Globus pallidus (tissue), 1 donor: ENCODE results near the gene CIBAR2.
A peak's percentile ranks its signal among the peaks of the same experiment; 100 is the strongest.
"Not testable (repeated sequence)": the region's sequence is repeated elsewhere in the genome, so short reads cannot be mapped to it uniquely, and the experiment has no call there.

ENCODE experiments used
- DNase-seq: peaks from one replicate; pipeline ENCODE4 v3.0.0-alpha.2; 2015; ENCODE audit warnings: low spot score

CIBAR2 gene

DNA sequence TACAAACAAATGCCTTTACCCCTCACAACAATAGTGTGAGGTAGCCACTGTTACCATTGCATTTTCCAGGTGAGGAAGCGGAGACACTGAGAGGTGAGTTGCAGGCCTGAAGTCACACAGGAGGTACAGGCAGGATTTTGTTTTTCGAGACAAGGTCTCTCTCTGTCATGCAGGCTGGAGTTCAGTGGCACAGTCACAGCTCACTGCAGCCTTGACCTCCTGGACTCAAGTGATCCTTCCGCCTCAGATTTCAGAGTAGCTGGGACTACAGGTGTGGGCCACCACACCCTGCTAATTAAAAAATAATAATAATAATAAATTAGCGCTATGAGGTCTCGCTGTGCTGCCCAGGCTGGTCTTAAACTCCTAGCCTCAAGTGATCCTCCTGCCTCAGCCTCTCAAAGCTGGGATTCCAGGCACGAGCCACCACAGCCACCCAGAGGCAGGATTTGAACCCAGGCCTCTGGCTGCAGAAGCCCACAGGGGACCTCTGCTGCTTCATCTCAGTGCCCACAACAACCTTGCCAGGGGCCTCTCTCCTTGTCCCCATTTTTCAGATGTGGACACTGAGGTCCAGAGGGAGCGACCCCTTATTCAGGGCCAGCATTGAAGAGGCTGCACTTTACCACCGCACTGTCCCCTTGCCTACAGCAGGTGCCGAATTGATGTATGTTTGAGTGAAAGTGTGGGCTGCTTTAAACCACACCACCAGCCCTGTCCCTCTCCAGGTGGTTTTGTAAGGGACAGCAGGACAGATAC is 16.0 kb upstream of the CIBAR2 start:
- DNase-seq = no peak

DNA sequence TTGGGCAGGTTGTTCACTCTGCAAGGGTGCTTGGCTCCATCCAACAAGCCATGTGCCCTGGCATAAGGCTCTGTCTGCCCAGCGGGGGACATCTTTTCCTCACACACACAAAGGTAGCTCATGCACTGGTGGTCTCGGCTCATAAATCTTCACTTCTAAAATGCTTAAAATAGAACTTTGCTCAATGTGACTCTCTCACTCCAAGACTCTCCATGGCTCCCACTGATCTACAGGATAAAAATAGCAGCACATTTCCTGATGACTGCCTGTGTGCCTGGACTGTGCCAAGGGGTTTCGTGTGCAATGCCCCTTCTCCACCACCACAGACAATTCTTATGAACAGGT is 15.1 kb upstream of the CIBAR2 start:
- DNase-seq = no peak

DNA sequence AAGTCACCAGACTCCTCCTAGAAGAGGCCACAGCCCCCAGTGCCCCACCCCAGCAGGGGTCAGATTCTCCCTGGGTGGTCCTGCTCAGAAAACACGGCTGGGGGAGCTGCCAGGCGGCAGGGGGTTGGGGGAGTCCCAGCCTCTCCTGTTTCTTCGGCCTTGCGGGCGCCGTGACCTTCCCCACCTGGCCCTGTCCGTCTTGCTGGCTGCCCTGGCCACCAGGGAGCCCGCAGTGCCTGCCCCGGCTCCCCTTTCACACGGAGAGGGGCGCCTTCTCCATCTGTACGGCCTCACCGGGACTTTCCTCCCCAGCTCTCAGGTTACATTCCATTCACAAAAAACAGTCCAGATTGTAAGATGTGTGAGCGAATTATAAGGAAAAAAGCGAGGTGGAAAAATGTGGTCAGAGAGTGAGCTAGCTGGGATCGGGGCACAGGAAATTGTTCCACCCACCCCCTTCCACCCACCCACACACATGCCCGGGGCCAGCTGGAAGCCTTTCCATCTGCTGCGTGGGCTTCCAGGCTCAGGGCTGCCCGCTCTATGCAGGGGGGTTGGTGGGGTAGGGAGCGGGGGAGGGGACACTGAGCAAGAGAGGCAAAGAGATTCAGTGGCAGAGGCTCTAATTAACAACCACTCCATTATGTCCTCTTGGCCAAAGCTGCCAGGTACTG is 14.6 kb upstream of the CIBAR2 start:
- peak; percentile 37 for DNase-seq

DNA sequence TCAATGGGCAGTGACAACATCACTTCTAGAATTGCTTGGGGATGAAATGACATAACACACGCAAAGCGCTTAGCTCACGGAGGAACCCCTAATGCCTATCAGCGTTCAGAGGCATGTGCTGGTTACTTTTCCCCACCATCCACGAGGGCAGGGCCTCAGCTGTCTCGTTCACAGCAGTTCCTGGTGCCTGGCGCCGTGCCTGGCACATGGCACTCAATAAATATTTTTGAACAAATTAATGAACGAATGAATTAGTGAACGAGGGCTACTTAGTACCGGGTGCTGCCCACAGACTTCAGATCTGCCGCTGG is 14.1 kb upstream of the CIBAR2 start:
- DNase-seq = no peak

DNA sequence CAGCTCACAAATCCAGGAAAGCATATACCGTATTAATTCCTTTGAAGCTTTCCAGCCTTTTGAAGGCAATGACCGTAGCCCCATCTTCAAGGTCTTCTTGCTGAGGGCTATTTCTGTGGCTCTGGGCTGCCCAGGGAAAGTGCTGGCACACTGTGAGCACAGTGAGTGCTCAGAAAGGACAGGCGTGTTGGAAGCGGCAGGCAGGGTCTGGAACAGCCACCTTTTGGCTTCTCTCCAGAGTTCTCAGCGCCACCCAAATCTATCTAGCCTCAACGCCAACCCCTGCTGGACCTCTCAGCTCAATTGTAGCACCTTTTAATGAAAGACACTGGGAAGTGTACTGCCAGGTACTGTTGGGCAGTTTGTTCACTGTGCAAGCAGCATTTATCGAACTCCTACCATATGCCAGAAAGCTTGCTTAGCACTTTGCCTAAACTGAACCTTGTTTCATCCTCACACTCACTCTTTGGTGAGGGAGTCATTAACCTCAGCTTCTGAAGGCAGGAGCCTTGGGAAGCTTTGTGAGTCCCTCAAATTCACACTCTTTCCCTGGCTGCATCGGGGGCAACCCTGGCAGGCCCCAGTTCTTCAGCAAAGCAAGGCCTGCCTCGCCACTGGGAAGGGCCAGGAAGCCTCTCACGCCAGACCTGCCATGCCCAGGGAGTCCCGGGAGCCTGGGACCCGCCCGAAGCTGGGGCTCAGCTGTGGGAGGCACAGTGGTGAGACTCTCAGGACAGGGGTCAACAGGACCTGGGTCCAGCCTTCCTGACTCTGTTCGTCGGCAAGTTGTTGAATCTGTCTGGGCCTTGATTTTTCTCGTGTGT is 13.5 kb upstream of the CIBAR2 start:
- no peak for DNase-seq

DNA sequence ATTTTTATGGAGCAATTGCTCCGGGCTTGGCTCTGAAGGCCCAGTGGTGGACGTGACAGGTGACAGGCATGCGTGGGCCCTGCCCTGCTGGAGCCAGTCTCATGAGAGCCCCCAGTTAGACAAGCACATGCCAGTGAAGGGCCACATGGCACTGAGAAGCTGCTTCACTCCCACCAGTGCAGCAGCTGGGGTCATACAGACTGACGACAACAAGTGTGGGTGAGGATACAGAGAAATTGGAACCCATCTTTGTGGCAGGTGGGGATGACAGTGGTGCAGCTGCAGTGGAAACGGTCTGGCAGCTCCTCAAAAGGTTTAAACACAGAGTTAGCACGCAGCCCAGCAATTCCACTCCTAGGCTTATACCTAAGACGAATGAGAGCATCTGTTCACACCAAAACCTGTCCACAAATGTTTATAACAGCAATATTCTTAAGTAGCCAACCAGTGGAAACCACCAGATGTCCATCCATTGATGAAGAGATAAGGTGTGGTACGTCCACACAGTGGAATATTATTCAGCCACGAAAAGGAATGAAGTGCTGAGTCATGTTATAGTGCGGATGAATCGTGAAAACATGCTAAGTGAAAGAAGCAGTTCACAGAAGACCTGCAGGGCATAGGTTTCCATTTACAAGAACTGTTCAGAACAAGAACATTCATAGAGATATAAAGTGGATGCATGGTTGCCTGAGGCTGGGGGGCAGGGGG is 12.5 kb upstream of the CIBAR2 start:
- DNase-seq = no peak

DNA sequence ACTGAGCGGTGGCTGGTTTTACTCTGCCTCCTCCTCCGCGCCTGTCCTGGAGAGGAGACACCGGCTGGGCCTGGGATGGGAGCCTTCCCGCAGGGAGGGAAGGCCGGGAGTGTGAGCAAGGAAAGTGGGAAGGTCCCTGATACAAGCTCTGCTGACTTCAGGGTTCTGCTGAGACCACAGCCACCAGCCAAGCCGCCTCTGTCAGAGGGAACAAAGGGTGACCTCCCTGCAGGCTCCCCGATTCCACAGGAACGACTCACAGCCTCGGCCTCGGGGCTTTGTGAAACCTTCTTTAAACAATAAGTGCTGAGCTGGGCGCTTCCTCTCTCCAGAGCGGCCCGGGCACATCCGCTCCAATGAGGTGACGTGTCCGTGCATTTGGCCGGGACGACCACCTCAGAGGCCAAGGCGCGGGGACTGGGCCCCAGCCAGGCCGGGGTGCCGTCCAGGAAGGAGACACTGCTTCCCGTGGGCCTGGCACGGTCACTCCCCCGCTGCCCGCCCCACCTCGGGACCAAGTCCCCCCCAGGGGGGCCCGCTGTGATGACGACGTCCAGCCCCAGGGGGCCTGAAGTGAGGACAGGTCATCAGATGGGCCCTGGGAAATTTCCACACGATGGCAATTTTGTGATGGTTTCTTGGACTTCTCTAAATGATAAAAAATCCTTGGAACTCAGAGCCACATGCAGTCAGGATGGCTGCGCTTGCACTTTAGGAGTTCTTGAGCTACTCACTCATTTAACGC is 11.8 kb upstream of the CIBAR2 start:
- peak; percentile 50 for DNase-seq

DNA sequence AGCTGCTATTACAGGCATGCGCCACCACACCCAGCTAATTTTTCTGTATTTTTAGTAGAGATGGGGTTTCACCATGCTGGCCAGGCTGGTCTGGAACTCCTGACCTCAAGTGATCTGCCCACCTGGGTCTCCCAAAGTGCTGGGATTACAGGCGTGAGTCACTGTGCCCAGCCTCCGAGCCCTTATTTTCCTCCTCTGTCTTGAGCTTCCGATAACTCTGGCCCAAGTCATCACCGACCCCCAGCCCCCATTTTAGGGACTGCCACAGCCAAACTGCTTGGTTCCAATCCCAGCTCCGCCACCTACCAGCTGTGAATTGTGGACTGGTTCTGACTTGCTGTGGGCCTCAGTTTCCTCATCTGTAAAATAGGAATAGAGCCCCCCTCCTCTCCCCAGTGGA is 11.2 kb upstream of the CIBAR2 start:
- not testable (repeated sequence) for DNase-seq

DNA sequence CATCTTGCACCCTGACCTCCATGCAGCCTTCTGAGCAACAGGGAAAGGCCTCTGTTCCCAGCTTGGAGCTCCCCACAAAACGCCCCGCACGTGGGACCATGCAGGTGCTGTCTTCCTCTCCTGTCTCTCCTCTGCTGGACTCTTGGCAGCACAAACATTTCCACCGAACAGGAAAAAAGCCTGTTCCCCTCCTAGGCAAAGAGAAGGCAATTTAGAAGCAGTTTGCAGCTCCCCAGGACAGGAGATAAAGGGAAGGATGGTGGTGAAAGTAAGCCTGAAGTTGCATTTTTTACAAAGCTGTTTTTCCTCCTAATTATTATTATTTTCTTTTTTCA is 7.7 kb upstream of the CIBAR2 start:
- no peak for DNase-seq

DNA sequence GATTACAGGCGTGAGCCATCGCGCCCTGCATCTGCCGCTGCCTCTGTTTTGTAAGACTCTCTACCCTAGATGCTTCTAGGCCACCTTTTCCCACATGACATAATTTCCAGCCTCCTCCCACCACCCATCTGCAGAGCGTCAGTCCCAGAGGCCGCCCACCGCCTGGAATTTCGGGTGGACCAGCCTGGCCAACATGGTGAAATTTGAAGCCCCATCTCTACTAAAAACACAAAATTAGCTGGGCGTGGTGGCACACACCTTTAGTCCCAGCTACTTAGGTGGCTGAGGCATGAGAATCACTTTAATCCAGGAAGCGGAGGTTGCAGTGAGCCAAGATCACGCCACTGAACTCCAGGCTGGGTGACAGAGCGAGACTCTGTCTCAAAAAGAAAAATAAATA is 5.1 kb upstream of the CIBAR2 start:
- DNase-seq = no peak

DNA sequence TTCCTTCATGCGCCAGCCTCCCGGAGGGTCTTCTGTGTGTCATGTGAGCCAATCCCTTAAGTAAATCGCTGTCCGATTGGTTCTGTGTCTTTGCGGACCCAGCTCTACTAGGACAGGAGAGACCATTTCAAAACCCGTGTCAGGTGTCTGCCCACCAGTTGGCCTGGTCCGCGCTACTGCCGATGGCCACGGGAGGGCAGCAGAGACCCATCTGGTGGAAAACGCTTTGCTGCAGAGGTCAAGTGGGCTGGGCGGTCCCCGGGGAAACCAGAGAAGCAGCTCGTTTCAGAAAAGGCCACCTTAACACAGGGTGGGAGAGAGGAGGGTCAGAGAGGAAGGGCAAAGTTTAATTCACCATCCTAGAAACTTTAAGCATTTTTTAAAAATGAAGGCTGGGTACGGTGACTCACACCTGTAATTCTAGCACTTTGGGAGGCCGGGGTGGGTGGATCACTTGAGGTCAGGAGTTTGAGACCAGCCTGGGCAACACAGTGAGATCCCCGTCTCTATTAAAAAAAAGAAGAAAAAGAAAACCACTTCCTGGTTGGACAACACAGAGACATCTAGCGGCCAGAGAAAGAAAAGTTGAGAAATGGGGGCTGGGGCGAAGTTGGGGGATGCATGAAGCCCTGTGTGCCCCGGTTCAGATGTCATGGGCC is 2.8 kb upstream of the CIBAR2 start:
- peak; percentile 66 for DNase-seq

DNA sequence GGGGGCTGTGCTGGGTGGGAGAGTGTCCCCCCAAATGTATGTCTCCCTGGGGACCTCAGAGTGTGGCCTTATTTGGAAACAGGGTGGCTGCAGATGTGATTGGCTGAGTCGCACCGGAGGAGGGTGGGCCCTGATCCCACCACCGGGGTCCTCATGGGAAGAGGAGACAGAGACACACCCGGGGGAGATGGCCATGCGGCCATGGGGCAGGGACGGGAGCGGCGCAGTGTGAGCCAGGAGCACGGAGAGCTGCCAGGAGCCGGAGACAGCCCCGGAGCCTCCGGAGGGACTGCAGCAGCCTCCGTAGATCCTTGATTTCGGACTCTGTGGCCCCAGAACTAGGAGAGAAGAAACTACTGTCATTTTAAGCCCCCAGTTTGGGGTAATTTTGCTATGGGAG is 1.6 kb upstream of the CIBAR2 start:
- no peak for DNase-seq

DNA sequence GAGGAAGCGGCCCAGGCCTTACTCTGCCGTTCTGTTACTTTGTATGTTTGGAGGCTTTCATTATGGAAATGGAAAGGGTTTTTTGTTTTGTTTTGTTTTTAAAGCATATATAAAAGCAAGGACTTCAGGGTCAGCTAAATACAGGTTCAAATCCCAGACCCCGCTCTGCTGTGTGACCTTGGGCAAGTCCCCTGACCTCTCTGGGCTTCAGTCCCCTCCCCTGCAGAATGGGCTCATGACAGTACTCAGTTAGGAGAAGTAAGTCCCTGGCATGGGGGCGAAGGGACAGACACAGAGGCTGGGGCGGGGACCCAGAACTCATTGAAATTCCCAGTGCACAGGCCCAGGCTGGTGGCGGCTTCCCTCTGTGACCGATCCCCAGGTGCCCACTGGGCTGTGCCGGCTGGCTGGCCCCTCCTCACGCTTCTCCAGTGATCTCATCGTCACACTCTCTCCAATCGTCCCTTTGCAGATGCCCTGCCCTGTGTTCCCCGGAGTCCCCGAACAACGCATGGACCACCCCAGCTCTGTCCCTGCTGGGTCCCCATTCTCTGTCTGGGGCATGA is 979 bp upstream of the CIBAR2 start:
- DNase-seq = no peak

DNA sequence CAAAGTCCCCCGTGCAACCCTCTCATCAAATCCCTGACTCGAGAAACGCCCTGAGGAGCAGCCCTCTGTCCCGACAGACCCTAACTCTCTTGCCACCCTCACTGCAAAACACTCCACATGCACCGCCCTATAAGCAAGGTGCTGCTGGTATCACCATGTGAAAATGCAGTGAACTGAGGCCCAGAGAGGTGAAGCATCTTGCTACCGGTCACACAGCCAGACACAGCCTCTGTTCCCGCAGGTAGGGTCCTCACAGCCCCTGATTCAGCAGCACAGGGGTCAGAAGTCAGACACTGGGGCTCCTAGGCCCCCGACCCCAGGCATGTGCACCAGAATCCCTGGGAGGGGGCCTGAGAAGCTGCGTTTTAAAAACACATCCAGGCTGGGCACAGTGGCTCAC is 1.1 kb downstream of the CIBAR2 start:
- DNase-seq = no peak

DNA sequence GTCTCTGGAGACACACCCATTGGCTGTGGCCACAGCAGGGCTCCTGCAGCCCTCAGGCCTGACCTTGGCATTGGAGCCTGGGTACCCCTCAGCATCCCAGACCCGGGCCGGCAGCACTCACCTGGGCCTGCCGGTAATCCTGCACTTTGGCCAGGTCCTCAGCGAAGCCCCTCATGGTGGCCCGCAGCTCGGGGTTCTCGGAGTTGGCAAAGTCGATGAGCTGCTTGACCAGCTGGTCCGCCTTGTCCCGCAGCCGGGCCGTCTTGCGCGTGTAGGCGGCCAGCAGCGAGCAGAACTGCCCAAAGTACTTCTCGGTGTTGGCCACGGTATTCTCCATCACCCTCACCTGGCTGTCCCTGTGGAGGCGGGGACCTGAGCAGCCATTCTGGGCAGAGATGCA is 2.2 kb downstream of the CIBAR2 start:
- no peak for DNase-seq

DNA sequence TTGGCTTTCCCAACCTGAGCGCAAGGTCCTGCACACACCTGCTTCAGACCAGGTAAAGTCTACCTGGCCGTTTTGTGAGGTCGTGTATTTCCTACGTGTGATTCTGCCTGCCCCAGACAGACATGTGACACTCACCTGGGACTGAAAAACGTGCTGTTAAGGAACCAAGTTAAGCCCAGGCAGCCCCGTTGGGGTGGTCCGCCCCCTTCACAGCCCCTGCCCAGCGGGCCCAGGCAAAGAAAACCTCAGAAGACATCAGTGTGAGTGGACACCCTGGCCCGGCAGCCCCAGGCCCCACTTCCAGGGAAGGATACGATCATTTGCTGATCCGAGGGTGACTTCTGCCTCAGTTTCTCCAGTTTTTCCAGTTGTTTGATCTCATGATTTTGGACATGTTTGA is 4.7 kb downstream of the CIBAR2 start:
- no peak for DNase-seq

DNA sequence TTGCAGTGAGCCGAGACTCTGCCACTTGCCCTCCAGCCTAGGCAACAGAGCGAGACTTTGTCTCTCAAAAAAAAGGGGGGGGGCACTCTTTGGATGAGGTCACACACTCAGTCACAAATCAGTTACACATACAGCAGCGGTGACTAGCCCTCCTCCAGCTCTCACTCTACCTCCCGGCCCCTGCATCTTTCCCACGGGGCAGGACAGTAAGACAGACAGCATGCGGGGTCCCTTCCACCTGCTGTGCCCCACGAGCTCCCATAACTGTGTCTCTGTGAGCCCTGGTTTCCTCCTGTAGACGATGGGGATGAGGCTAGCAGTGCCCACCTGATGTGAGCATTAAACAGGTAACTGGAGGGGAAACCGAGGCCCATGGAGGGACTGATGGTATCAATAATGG is 5.2 kb downstream of the CIBAR2 start:
- no peak for DNase-seq

DNA sequence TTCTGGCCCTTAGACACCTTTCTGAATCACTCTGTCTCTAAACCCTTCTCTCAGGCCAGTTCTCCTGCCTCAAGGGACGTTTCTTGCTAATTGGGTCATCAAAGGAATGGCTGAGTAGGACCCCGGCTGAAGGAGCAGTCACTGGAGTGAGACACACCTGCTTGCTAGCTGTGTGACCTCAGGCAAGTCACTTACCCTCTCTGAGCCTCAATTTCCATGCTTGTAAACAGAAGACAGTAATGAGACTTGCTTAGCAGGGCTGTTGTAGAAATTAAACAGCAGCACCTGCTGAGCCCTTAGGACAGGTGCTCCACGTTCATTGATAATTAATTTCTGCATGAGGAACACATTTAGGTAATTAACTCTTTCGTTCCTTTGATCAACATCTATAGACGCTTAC is 6.8 kb downstream of the CIBAR2 start:
- no peak for DNase-seq

DNA sequence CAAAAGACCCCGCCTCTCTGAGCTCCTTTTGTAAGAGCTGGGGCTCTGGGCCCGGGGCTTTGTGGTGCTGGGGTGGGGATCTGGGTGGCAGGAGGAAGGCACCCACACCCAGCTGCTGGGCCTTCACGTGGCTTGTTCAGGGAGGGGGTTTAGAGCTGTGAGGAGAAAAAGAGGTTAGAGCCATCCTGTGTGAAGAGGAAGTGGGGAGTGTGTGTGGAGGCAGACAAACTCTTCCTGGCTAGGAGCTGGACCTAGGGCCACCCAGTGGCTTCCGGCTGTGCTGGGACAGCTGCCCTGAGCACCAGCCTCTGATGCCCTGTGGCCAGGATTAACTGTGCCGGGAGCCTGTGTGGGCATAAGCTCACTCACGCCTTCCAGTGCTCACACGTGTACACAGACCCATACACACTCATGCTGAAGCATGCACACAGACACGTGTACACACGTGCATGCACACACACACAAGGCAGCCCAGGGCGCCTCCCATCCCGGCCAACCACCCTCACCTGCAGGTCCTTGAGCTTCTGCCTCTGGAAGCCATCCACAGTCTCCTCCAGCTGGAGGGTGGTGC is 7.4 kb downstream of the CIBAR2 start:
- DNase-seq = peak; percentile 61

DNA sequence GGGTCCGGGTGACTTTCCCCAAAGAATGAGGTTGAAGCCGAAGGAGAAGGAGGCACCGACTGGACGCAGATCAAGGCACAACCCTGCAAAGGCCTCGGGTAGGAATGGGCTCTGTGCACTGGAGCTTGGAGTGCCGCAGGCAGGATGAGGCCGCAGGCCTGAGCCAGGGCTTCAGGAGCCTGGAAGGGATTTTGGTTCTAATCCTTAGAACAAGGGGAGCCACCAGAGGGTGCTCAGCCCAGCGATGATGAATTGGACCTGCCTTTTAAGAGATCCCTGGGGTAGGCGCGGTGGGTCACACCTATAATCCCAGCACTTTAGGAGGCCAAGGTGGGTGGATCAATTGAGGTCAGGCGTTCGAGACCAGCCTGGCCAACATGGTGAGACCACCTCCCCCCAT is 8.1 kb downstream of the CIBAR2 start:
- DNase-seq = no peak
